GM12878 (cell line): ENCODE data around the gene SPDYE3. TPM values are rescaled to one million over a fixed set of nuclear protein-coding genes. Genes with fewer than 3 reads are reported as not detected.
"Not testable (repeated sequence)": the region's sequence is repeated elsewhere in the genome, so short reads cannot be mapped to it uniquely, and the experiment has no call there.

Experiments used
- ATAC-seq: fragments of 200-7000 bp; cut with Tn5 transposase; 3 replicates; pipeline ENCODE4 v1.9.1; 2020; ENCODE audit warnings: mild to moderate bottlenecking, moderate library complexity
- BruUV-seq: library from RNA; stranded (reverse); fragments of 400-500 nt; replicated peaks from 2 replicates; lab custom pipeline; 2021; lab: Mats Ljungman, UMichigan
- CTCF ChIA-PET: fragments of 300-600 bp; sonication (Branson Sonifier 250); formaldehyde crosslinking; extraction: SDS; loops from one replicate; lab custom pipeline; 2021; ENCODE audit warnings: inconsistent platforms; lab: Yijun Ruan, JAX
- POLR2A ChIA-PET: fragments of 350-600 bp; formaldehyde crosslinking; extraction: SDS; loops from one replicate; lab custom pipeline; 2021; ENCODE audit warnings: inconsistent platforms; lab: Charles Lee
- RAD21 ChIA-PET: fragments of 300-600 bp; sonication (Branson Sonifier 250); formaldehyde crosslinking; loops from one replicate; lab custom pipeline; 2023; ENCODE audit warnings: antibody characterized with exemption; ENCODE audit not compliant: unreplicated experiment; lab: Charles Lee
- SMC1A ChIA-PET: fragments of 300-600 bp; sonication (Branson Sonifier 250); formaldehyde crosslinking; loops from one replicate; lab custom pipeline; 2023; ENCODE audit not compliant: unreplicated experiment, uncharacterized antibody; lab: Charles Lee
- DNase-seq: peaks from one replicate; pipeline ENCODE4 v3.0.0-alpha.2; 2011; ENCODE audit warnings: low read depth, low spot score
- FAIRE-seq: peaks from 3 replicates; lab custom pipeline; 2011; peaks lifted over from hg19 to GRCh38; lab: Jason Lieb, UNC
- H2AFZ ChIP-seq: 2 replicates; pipeline ENCODE4 v1.6.0; 2011; ENCODE audit warnings: low read depth, low read length, control low read depth; ENCODE audit not compliant: control insufficient read depth
- H3K27ac ChIP-seq: 2 replicates; pipeline ENCODE4 v1.5.1; 2011; ENCODE audit warnings: control low read depth; ENCODE audit not compliant: control insufficient read depth, insufficient read depth
- H3K27me3 ChIP-seq, 2 experiments: replicated peaks in 1 of 2; 2 replicates each; pipeline versions ENCODE4 v1.6.0 to v1.6.1; 2011; ENCODE audit warnings: low read length in 1 of 2; ENCODE audit not compliant: control insufficient read depth in 2 of 2, insufficient read depth in 2 of 2
- H3K36me3 ChIP-seq, 2 experiments: 2 replicates each; pipeline ENCODE4 v1.5.1; 2011; ENCODE audit warnings: low read length in 1 of 2; ENCODE audit not compliant: control insufficient read depth in 2 of 2, insufficient read depth in 2 of 2
- H3K4me1 ChIP-seq: 2 replicates; pipeline ENCODE4 v1.6.1; 2011; ENCODE audit warnings: mild to moderate bottlenecking, low read length, moderate library complexity, mixed read lengths; ENCODE audit not compliant: control insufficient read depth, insufficient read depth
- H3K4me2 ChIP-seq: 2 replicates; pipeline ENCODE4 v1.6.0; 2011; ENCODE audit warnings: control low read depth; ENCODE audit not compliant: control insufficient read depth, insufficient read depth
- H3K4me3 ChIP-seq: fragments of 200-600 bp; sonication (generic); 2 replicates; pipeline ENCODE4 v1.5.1; 2016
- H3K79me2 ChIP-seq: 2 replicates; pipeline ENCODE4 v1.6.0; 2011; ENCODE audit warnings: low read length; ENCODE audit not compliant: control insufficient read depth, insufficient read depth
- H3K9ac ChIP-seq: 2 replicates; pipeline ENCODE4 v1.8.0; 2011; ENCODE audit warnings: low read length, control low read depth, mixed read lengths; ENCODE audit not compliant: control insufficient read depth, insufficient read depth
- H3K9me3 ChIP-seq: replicated peaks from 3 replicates; pipeline ENCODE4 v1.5.1; 2011; ENCODE audit warnings: mild to moderate bottlenecking, low read length; ENCODE audit not compliant: control insufficient read depth, insufficient read depth
- H4K20me1 ChIP-seq: 2 replicates; pipeline ENCODE4 v1.6.0; 2011; ENCODE audit not compliant: control insufficient read depth, insufficient read depth
- ZBTB40 ChIP-seq: fragments of 450-650 bp; IDR thresholded peaks from 2 replicates; pipeline ENCODE4 v1.6.1; 2016; ENCODE audit warnings: mild to moderate bottlenecking, moderate library complexity, borderline replicate concordance
- WGBS: methylation state at CpG from one replicate; pipeline ENCODE4 v1.1.6; 2016; ENCODE audit warnings: low lambda C conversion rate; ENCODE audit not compliant: insufficient replicate concordance, insufficient coverage; ENCODE audit errors: missing lambda C conversion rate; 5-methylcytosine and 5-hydroxymethylcytosine counted together
- in situ Hi-C: fragments of 300-500 bp; cut with MboI; formaldehyde crosslinking; loops from 9 replicates; pipeline ENCODE4 v1.14.3; 2018; ENCODE audit warnings: mixed read lengths
- intact Hi-C: fragments of 100-400 bp; cut with micrococcal nuclease; formaldehyde crosslinking; loops from one replicate; pipeline ENCODE4 v1.14.2; 2022; ENCODE audit not compliant: unreplicated experiment
- polyA plus RNA-seq, 11 experiments: library from polyadenylated mRNA; depleted of rRNA in 4 of 11; unstranded in 6 of 11; stranded (reverse) in 5 of 11; fragments of >200 nt; fragmentation: Nextera tagmentation in 4 of 11; fragmentation: Illumina TruSeq in 1 of 11; extraction: Ambion mirVana in 4 of 11; extraction: Trizol in 1 of 11; gene quantifications; 1 replicate in 1 of 11; 2 replicates in 10 of 11; pipeline versions ENCODE4 v1.2.1 to v1.2.3, GENCODE V29; 2011 to 2016; ENCODE audit warnings: inconsistent platforms in 2 of 11, missing spikeins in 2 of 11, low read depth in 1 of 11
- total RNA-seq, 4 experiments: library from RNA; depleted of rRNA in 3 of 4; stranded (reverse); fragments of >200 nt in 3 of 4; fragmentation: Illumina TruSeq in 1 of 4; extraction: Trizol in 1 of 4; gene quantifications; 2 replicates each; pipeline versions ENCODE4 v1.2.1 to v1.2.3, GENCODE V29; 2013 to 2021

SPDYE3 gene
- total and polyA plus RNA-seq, 10 of the 15 experiments (the other 5 are each of a cell fraction or from before 2014, with no cell fraction given) = 0.03 to 9.4 (median 1.4) TPM; not detected in 4

- H3K36me3 ChIP-seq, H3K4me1 ChIP-seq, H3K27ac ChIP-seq, H3K9me3 ChIP-seq, in situ Hi-C loops, DNase-seq, H2AFZ ChIP-seq, intact Hi-C loops, RAD21 ChIA-PET, H3K79me2 ChIP-seq, H3K9ac ChIP-seq, POLR2A ChIA-PET, FAIRE-seq, H4K20me1 ChIP-seq, H3K4me2 ChIP-seq, H3K4me3 ChIP-seq, H3K27me3 ChIP-seq: not testable (repeated sequence)
- 56% methylated on average over 15 of the region's 23 CpGs for WGBS
- SMC1A ChIA-PET = interaction anchor here (1.5 kb wide), 1 partner anchor 24 kb away, joined by 3 read pairs; no protein-coding TSS in a partner anchor
- TSS peak; percentile 52 for BruUV-seq
- CTCF ChIA-PET = interaction anchor here (0.6 kb wide), 1 partner anchor 26 kb away, joined by 3 read pairs; no protein-coding TSS in a partner anchor
- 0 out of 3 replicates have a peak, but pooled peaks have one; percentile 7 for ATAC-seq
- peak; percentile 47; the same call in 1 of the 2 replicates for TF ChIP-seq ZBTB40
Measured at GRCh38 chr7:100270046-100270918, 37.2 kb upstream of the SPDYE3 start.
